ENCODE results near the gene MTUS2.

Gene MTUS2

DNA sequence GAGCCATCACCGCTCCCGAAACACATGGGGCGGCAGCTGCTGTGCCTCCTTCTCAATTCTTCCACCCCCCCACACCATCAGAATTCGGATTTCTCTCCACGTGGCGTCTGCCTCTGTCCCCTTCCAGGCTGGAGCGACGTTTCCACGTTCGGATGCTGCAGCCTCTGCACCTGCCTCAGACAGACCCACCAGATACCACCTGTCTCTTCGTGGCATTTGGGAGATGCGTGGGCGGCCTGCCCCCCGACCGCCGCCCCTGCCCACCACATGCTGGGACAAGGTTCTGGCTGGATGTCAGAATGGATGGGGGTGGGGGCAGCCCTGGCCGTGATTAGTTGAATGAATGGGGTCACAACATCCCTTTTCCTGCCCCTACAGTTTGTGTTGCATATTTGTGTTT lies 685.4 kb downstream of the MTUS2 start:
- ATAC-seq (ENCODE audit: insufficient read depth, low read depth) (no peak), DNase-seq (no peak)
- H3K79me2 ChIP-seq (ENCODE audit: insufficient read depth, low read length) = no peaks in the 10 kb centered on the region
- no peak overlapping the region for H3K27ac ChIP-seq (ENCODE audit: low read length)
- H3K36me3 ChIP-seq (ENCODE audit: insufficient read depth, low read length) = peaks cover 55% of the 10 kb centered on the region
- no peak overlapping the region for H2AFZ ChIP-seq (ENCODE audit: low read depth, low read length)
- H3K4me3 ChIP-seq (ENCODE audit: low read depth in 1 of 2, low read length in 2 of 2) = no peak overlapping the region
- TF ChIP-seq, protein P1, sequence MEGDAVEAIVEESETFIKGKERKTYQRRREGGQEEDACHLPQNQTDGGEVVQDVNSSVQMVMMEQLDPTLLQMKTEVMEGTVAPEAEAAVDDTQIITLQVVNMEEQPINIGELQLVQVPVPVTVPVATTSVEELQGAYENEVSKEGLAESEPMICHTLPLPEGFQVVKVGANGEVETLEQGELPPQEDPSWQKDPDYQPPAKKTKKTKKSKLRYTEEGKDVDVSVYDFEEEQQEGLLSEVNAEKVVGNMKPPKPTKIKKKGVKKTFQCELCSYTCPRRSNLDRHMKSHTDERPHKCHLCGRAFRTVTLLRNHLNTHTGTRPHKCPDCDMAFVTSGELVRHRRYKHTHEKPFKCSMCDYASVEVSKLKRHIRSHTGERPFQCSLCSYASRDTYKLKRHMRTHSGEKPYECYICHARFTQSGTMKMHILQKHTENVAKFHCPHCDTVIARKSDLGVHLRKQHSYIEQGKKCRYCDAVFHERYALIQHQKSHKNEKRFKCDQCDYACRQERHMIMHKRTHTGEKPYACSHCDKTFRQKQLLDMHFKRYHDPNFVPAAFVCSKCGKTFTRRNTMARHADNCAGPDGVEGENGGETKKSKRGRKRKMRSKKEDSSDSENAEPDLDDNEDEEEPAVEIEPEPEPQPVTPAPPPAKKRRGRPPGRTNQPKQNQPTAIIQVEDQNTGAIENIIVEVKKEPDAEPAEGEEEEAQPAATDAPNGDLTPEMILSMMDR (IDR thresholded peaks at IDR 0.05; ENCODE audit: borderline replicate concordance, extremely low read depth, low read length, poor library complexity, severe bottlenecking) = no peak
- no peak for TF ChIP-seq EZH2 (IDR thresholded peaks at IDR 0.05; ENCODE audit: borderline replicate concordance, low read depth, low read length, severe bottlenecking)
- H3K9ac ChIP-seq (ENCODE audit: low read depth, low read length) = no peak overlapping the region
- no peaks in the 10 kb centered on the region for H3K9me3 ChIP-seq (ENCODE audit: insufficient read depth, low read length, severe bottlenecking)
- H4K20me1 ChIP-seq (ENCODE audit: insufficient read depth, low read length) = peaks cover 28% of the 10 kb centered on the region
- H3K27me3 ChIP-seq (ENCODE audit: insufficient read depth, low read length, poor library complexity) = no peaks in the 10 kb centered on the region
- no peaks in the 10 kb centered on the region for H3K4me1 ChIP-seq (ENCODE audit: insufficient read depth, low read length)
- H3K4me2 ChIP-seq (ENCODE audit: insufficient read depth, low read length) = no peak overlapping the region

DNA sequence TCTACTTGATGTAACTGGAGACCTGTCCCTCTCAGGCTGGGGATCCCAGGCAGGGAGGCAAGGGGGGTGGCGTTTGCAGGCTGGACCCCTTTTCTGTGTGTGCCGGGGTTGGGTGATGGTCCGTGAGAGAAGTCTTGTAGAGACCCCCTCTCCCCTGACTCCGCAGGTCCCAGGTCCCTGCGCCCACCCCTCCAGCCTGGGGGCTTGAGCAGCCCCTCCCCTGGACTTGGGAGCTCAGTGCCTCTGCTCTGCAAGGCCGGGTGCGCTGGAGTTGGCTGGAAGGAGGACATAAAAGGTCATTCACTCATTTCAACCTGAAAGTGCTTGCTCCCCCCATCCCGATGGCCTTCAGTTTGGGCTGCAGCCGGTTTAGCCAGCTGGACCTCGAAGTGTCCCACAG lies 685.8 kb downstream of the MTUS2 start:
- Histone ChIP-seq H4K20me1 (ENCODE audit: insufficient read depth, low read length) (peaks cover 32% of the 10 kb centered on the region), H3K9me3 (ENCODE audit: insufficient read depth, low read length, severe bottlenecking) (no peaks in the 10 kb centered on the region), H2AFZ (ENCODE audit: low read depth, low read length) (no peak overlapping the region), H3K27me3 (ENCODE audit: insufficient read depth, low read length, poor library complexity) (no peaks in the 10 kb centered on the region), H3K36me3 (ENCODE audit: insufficient read depth, low read length) (peaks cover 59% of the 10 kb centered on the region), H3K27ac (ENCODE audit: low read length) (no peak overlapping the region), H3K4me2 (ENCODE audit: insufficient read depth, low read length) (no peak overlapping the region), H3K79me2 (ENCODE audit: insufficient read depth, low read length) (no peaks in the 10 kb centered on the region), H3K4me1 (ENCODE audit: insufficient read depth, low read length) (no peaks in the 10 kb centered on the region), H3K9ac (ENCODE audit: low read depth, low read length) (no peak overlapping the region), H3K4me3 (ENCODE audit: low read depth in 1 of 2, low read length in 2 of 2) (no peak overlapping the region)
- no peak for ATAC-seq (ENCODE audit: insufficient read depth, low read depth)
- TF ChIP-seq, protein P1 (IDR thresholded peaks at IDR 0.05; ENCODE audit: borderline replicate concordance, extremely low read depth, low read length, poor library complexity, severe bottlenecking) = no peak
- TF ChIP-seq EZH2 (IDR thresholded peaks at IDR 0.05; ENCODE audit: borderline replicate concordance, low read depth, low read length, severe bottlenecking) = no peak
- no peak for DNase-seq

DNA sequence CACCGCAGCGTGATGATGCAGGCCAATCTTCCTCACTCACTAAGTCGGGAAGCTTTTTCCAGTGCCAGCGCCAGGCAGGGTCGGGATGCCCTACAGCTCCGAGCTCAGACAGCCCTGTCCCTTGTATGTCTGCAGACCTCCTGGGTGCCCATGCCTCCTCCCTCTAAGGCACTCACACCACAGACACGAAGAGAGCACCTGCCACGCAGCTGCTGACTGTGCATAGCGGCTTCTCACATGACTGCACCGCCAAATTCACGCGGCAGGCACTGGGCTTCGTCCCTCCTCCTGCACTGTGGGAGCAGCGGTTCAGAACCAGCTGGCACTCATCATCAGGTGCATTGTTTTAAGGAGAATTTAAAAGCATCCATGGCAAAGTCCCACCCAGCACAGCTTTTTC lies 687.2 kb downstream of the MTUS2 start:
- Histone ChIP-seq H3K9me3 (ENCODE audit: insufficient read depth, low read length, severe bottlenecking) (no peaks in the 10 kb centered on the region), H2AFZ (ENCODE audit: low read depth, low read length) (no peak overlapping the region), H3K27ac (ENCODE audit: low read length) (no peak overlapping the region), H3K4me3 (ENCODE audit: low read depth in 1 of 2, low read length in 2 of 2) (no peak overlapping the region), H3K27me3 (ENCODE audit: insufficient read depth, low read length, poor library complexity) (no peaks in the 10 kb centered on the region), H4K20me1 (ENCODE audit: insufficient read depth, low read length) (peaks cover 34% of the 10 kb centered on the region), H3K9ac (ENCODE audit: low read depth, low read length) (no peak overlapping the region), H3K4me1 (ENCODE audit: insufficient read depth, low read length) (no peaks in the 10 kb centered on the region), H3K4me2 (ENCODE audit: insufficient read depth, low read length) (no peak overlapping the region), H3K79me2 (ENCODE audit: insufficient read depth, low read length) (no peaks in the 10 kb centered on the region), H3K36me3 (ENCODE audit: insufficient read depth, low read length) (peaks cover 63% of the 10 kb centered on the region)
- TF ChIP-seq, protein P1 (IDR thresholded peaks at IDR 0.05; ENCODE audit: borderline replicate concordance, extremely low read depth, low read length, poor library complexity, severe bottlenecking) = no peak
- TF ChIP-seq EZH2 (IDR thresholded peaks at IDR 0.05; ENCODE audit: borderline replicate concordance, low read depth, low read length, severe bottlenecking) = no peak
- DNase-seq (peak; percentile 26), ATAC-seq (ENCODE audit: insufficient read depth, low read depth) (peak; percentile 12; the same call in 1 of the 3 replicates)

Measured in DND-41 (cell line).